Fibroblast of lung (primary cell): ENCODE measurements around the gene STXBP6. TPM values are rescaled to one million over a fixed set of nuclear protein-coding genes. Genes with fewer than 3 reads are reported as not detected.

Source experiments
- DNase-seq, 2 donors: peaks; one replicate each; pipeline versions ENCODE4 v3.0.0 to v3.0.0-alpha.2; 2010; ENCODE audit warnings: low read depth in 2 of 2
- H2AFZ ChIP-seq: 2 replicates; pipeline ENCODE4 v1.5.1; 2012; ENCODE audit warnings: low read length, control low read depth, inconsistent platforms
- H3K27ac ChIP-seq: 2 replicates; pipeline ENCODE4 v1.5.1; 2011; ENCODE audit warnings: low read length, control low read depth; ENCODE audit not compliant: insufficient read depth
- H3K27me3 ChIP-seq: 2 replicates; pipeline ENCODE4 v1.5.1; 2011; ENCODE audit warnings: mild to moderate bottlenecking, low read length; ENCODE audit not compliant: control insufficient read depth, insufficient read depth
- H3K36me3 ChIP-seq: 2 replicates; pipeline ENCODE4 v1.5.1; 2011; ENCODE audit warnings: low read length; ENCODE audit not compliant: control insufficient read depth, insufficient read depth
- H3K4me1 ChIP-seq: 2 replicates; pipeline ENCODE4 v1.5.1; 2011; ENCODE audit warnings: low read length; ENCODE audit not compliant: control insufficient read depth, insufficient read depth; ENCODE audit errors: extremely low read depth
- H3K4me2 ChIP-seq: 2 replicates; pipeline ENCODE4 v1.5.1; 2011; ENCODE audit warnings: low read length, control low read depth; ENCODE audit not compliant: insufficient read depth; ENCODE audit errors: extremely low read depth
- H3K4me3 ChIP-seq, 4 experiments: fragments of 200-600 bp in 1 of 4; sonication (generic) in 1 of 4; replicated peaks in 1 of 4; 2 replicates each; pipeline ENCODE4 v1.5.1; 2011 to 2016; ENCODE audit warnings: low read length in 4 of 4, low read depth in 3 of 4, mild to moderate bottlenecking in 3 of 4, control low read depth in 2 of 4, inconsistent platforms in 1 of 4, mixed read lengths in 1 of 4; ENCODE audit not compliant: insufficient read depth in 1 of 4; ENCODE audit errors: control extremely low read depth in 1 of 4
- H3K79me2 ChIP-seq: 2 replicates; pipeline ENCODE4 v1.5.1; 2012; ENCODE audit warnings: mild to moderate bottlenecking, low read length, inconsistent platforms; ENCODE audit not compliant: control insufficient read depth, insufficient read depth
- H3K9ac ChIP-seq: 2 replicates; pipeline ENCODE4 v1.5.1; 2011; ENCODE audit warnings: mild to moderate bottlenecking, low read length, control low read depth; ENCODE audit not compliant: insufficient read depth
- H3K9me3 ChIP-seq: 2 replicates; pipeline ENCODE4 v1.5.1; 2012; ENCODE audit warnings: low read depth, low read length; ENCODE audit not compliant: control insufficient read depth, insufficient read depth
- H4K20me1 ChIP-seq: 2 replicates; pipeline ENCODE4 v1.5.1; 2011; ENCODE audit warnings: low read length; ENCODE audit not compliant: control insufficient read depth, insufficient read depth; ENCODE audit errors: extremely low read depth
- CTCF ChIP-seq, 2 donors: IDR thresholded peaks in 1 of 2; conservative IDR thresholded peaks in 1 of 2; 1 replicate in 1 of 2; 2 replicates in 1 of 2; pipeline ENCODE4 v1.5.1; 2011 to 2012; ENCODE audit warnings: low read length in 2 of 2, control low read depth in 1 of 2, inconsistent platforms in 1 of 2, low read depth in 1 of 2, mild to moderate bottlenecking in 1 of 2
- EZH2 ChIP-seq: IDR thresholded peaks from 2 replicates; pipeline ENCODE4 v1.5.1; 2012; ENCODE audit warnings: low read length, control low read depth, mild to moderate bottlenecking; ENCODE audit errors: missing control alignments
- polyA plus RNA-seq, 2 donors: library from polyadenylated mRNA; depleted of rRNA in 1 of 2; stranded (reverse) in 1 of 2; unstranded in 1 of 2; fragments of >200 nt; gene quantifications; 2 replicates each; pipeline ENCODE4 v1.2.1, GENCODE V29; 2011 to 2012; ENCODE audit warnings: missing spikeins in 1 of 2
- total RNA-seq: library from RNA; depleted of rRNA; stranded (reverse); fragments of >200 nt; gene quantifications from 2 replicates; pipeline ENCODE4 v1.2.1, GENCODE V29; 2014

Gene STXBP6
- total and polyA plus RNA-seq, 2 donors (not counting 1 experiment from before 2014, with no cell fraction given) = 4.5 to 17.8 TPM

GRCh38 chr14:24988760-24989159 is 61.2 kb downstream of the STXBP6 start:
- H3K4me1 ChIP-seq = no peaks in the 10 kb centered on the region
- H3K27me3 ChIP-seq = no peaks in the 10 kb centered on the region
- no peak overlapping the region for H3K9ac ChIP-seq
- no peaks in the 10 kb centered on the region for H3K9me3 ChIP-seq
- no peak for DNase-seq
- no peak overlapping the region for H3K4me3 ChIP-seq
- no peak overlapping the region for H3K4me2 ChIP-seq
- H4K20me1 ChIP-seq = no peaks in the 10 kb centered on the region
- H3K27ac ChIP-seq = no peak overlapping the region
- no peaks in the 10 kb centered on the region for H3K79me2 ChIP-seq
- no peak for TF ChIP-seq CTCF (conservative IDR thresholded peaks at IDR 0.05 in 1 of 2, IDR thresholded peaks at IDR 0.05 in 1 of 2; ENCODE audit: low read depth in 1 of 2, low read length in 2 of 2)
- TF ChIP-seq EZH2 = no peak
- no peaks in the 10 kb centered on the region for H3K36me3 ChIP-seq
- no peak overlapping the region for H2AFZ ChIP-seq

- Histone ChIP-seq H3K79me2 (no peaks in the 10 kb centered on the region), H2AFZ (no peak overlapping the region)
These were observed 63.6 kb downstream of the STXBP6 start for GRCh38 chr14:24986206-24986893.

More at GRCh38 chr14:24986206-24986893, 63.6 kb downstream of the STXBP6 start:
- Histone ChIP-seq H3K36me3 (no peaks in the 10 kb centered on the region), H3K27me3 (no peaks in the 10 kb centered on the region), H3K27ac (no peak overlapping the region), H4K20me1 (no peaks in the 10 kb centered on the region), H3K4me1 (peaks cover 2% of the 10 kb centered on the region), H3K4me2 (no peak overlapping the region), H3K4me3 (no peak overlapping the region), H3K9ac (no peak overlapping the region), H3K9me3 (no peaks in the 10 kb centered on the region)
- TF ChIP-seq CTCF (conservative IDR thresholded peaks at IDR 0.05 in 1 of 2, IDR thresholded peaks at IDR 0.05 in 1 of 2; ENCODE audit: low read depth in 1 of 2, low read length in 2 of 2) = no peak
- TF ChIP-seq EZH2 = no peak
- DNase-seq = peak in 1 of 2 donors; percentile 45
